ENCODE results near the gene MYLK. TPM values are rescaled to one million over a fixed set of nuclear protein-coding genes. Genes with fewer than 3 reads are reported as not detected.

Gene MYLK
- total RNA-seq, 1 donor from 2014 or later: 4.3 TPM

GRCh38 chr3:123768480-123769355 lies 115.4 kb downstream of the MYLK start:
- Mint-ChIP-seq H3K27ac (ENCODE audit: unreplicated experiment) (no peak overlapping the region), H3K4me1 (ENCODE audit: low read depth, unreplicated experiment) (peaks cover 2% of the 10 kb centered on the region), H3K4me3 (ENCODE audit: unreplicated experiment) (no peak overlapping the region), H3K9me3 (ENCODE audit: unreplicated experiment) (no peaks in the 10 kb centered on the region), H3K27me3 (ENCODE audit: unreplicated experiment) (no peaks in the 10 kb centered on the region), H3K36me3 (ENCODE audit: unreplicated experiment) (no peaks in the 10 kb centered on the region)
- TF ChIP-seq, protein P1, sequence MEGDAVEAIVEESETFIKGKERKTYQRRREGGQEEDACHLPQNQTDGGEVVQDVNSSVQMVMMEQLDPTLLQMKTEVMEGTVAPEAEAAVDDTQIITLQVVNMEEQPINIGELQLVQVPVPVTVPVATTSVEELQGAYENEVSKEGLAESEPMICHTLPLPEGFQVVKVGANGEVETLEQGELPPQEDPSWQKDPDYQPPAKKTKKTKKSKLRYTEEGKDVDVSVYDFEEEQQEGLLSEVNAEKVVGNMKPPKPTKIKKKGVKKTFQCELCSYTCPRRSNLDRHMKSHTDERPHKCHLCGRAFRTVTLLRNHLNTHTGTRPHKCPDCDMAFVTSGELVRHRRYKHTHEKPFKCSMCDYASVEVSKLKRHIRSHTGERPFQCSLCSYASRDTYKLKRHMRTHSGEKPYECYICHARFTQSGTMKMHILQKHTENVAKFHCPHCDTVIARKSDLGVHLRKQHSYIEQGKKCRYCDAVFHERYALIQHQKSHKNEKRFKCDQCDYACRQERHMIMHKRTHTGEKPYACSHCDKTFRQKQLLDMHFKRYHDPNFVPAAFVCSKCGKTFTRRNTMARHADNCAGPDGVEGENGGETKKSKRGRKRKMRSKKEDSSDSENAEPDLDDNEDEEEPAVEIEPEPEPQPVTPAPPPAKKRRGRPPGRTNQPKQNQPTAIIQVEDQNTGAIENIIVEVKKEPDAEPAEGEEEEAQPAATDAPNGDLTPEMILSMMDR (IDR thresholded peaks at IDR 0.05; ENCODE audit: partially characterized antibody, unreplicated experiment): no peak
- no peak for DNase-seq

DNA sequence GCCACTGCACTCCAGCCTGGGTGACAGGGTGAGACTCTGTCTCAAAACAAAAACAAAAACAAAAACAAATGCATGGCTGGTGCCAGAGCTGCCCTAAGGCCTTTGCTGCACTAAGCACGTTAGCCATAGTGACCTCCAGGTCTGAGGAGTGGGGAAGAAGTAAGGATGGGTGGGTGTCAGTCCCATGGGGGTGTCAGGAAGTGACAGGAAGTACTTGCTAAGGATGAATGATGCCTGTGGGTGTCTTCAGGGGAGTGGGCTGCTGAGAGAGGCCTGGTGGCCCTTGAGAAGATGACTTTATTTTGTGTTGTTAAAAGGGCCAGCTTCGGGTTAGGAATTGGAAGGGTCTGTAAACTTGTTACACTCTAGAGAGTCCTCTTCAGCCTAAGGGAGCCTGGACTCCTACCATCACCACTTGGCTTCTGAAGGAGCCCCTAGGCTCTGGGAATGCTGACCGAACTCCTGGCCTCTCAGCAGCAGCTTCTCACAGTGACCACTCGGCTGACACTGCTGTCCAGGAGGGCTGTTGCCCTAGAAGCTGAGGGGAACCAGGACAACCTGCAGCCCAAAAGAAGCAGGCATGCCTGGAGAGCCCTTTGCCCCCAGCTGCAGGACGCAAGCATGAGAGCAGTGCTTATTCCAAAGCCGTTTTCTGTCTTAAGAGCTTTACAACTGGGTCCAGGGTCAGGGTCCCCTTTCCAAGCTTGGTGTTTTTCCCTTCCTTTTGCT lies 116.4 kb downstream of the MYLK start:
- TF ChIP-seq, protein P1 (IDR thresholded peaks at IDR 0.05; ENCODE audit: partially characterized antibody, unreplicated experiment): no peak
- Mint-ChIP-seq H3K36me3 (ENCODE audit: unreplicated experiment) (no peaks in the 10 kb centered on the region), H3K9me3 (ENCODE audit: unreplicated experiment) (no peaks in the 10 kb centered on the region), H3K27me3 (ENCODE audit: unreplicated experiment) (no peaks in the 10 kb centered on the region), H3K27ac (ENCODE audit: unreplicated experiment) (no peak overlapping the region), H3K4me3 (ENCODE audit: unreplicated experiment) (no peak overlapping the region), H3K4me1 (ENCODE audit: low read depth, unreplicated experiment) (peaks cover 2% of the 10 kb centered on the region)
- DNase-seq: no peak

DNA sequence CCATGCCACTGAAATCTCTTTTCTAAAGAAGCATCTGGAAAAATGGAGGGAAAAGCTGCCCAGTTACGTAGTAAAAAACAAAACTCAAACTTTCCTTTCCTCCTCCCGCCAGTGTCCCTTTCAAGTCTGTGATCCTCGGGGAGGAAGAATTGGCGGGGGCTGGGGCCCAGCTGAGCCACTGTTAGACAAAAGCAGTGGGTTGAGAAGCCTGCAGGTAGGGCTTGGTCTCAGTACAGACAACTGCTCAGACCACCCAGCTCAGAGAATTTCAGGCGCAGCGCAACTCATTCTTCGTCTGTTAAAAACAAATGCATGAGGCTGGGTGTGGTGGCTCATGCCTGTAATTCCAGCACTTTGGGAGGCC lies 117.1 kb downstream of the MYLK start:
- Mint-ChIP-seq H3K27me3 (ENCODE audit: unreplicated experiment) (no peaks in the 10 kb centered on the region), H3K36me3 (ENCODE audit: unreplicated experiment) (no peaks in the 10 kb centered on the region), H3K9me3 (ENCODE audit: unreplicated experiment) (no peaks in the 10 kb centered on the region), H3K27ac (ENCODE audit: unreplicated experiment) (no peak overlapping the region), H3K4me3 (ENCODE audit: unreplicated experiment) (no peak overlapping the region), H3K4me1 (ENCODE audit: low read depth, unreplicated experiment) (peaks cover 2% of the 10 kb centered on the region)
- DNase-seq: no peak
- TF ChIP-seq, protein P1 (IDR thresholded peaks at IDR 0.05; ENCODE audit: partially characterized antibody, unreplicated experiment): no peak

- Mint-ChIP-seq H3K36me3 (ENCODE audit: unreplicated experiment) (no peaks in the 10 kb centered on the region), H3K4me3 (ENCODE audit: unreplicated experiment) (no peak overlapping the region), H3K27me3 (ENCODE audit: unreplicated experiment) (no peaks in the 10 kb centered on the region), H3K27ac (ENCODE audit: unreplicated experiment) (no peak overlapping the region), H3K4me1 (ENCODE audit: low read depth, unreplicated experiment) (peaks cover 2% of the 10 kb centered on the region), H3K9me3 (ENCODE audit: unreplicated experiment) (no peaks in the 10 kb centered on the region)
- DNase-seq: no peak
- TF ChIP-seq, protein P1 (IDR thresholded peaks at IDR 0.05; ENCODE audit: partially characterized antibody, unreplicated experiment): no peak
These were observed 117.7 kb downstream of the MYLK start for GRCh38 chr3:123766193-123767008.
